WERI-Rb-1 (cell line): Measurements from ENCODE around the gene LPP.

Experiments used
- DNase-seq: peaks from one replicate; pipeline ENCODE4 v3.0.0-alpha.2; 2020
- H3K27ac ChIP-seq: fragments of 250-450 bp; sonication (Bioruptor Pico); 2 replicates; pipeline ENCODE4 v1.5.1; 2020; ENCODE audit warnings: mild to moderate bottlenecking, moderate library complexity
- H3K27me3 ChIP-seq: fragments of 250-450 bp; sonication (Bioruptor Pico); 2 replicates; pipeline ENCODE4 v1.5.1; 2021; ENCODE audit warnings: mild to moderate bottlenecking, low read depth, moderate library complexity; ENCODE audit not compliant: insufficient read depth, severe bottlenecking
- H3K36me3 ChIP-seq: fragments of 250-450 bp; sonication (Bioruptor Pico); 2 replicates; pipeline ENCODE4 v1.5.1; 2020; ENCODE audit warnings: mild to moderate bottlenecking, moderate library complexity
- H3K4me3 ChIP-seq: 2 replicates; pipeline ENCODE4 v1.5.1; 2011; ENCODE audit warnings: low read depth, mild to moderate bottlenecking, control low read depth, low read length
- H3K9me3 ChIP-seq: fragments of 250-450 bp; sonication (Bioruptor Pico); 2 replicates; pipeline ENCODE4 v1.5.1; 2021; ENCODE audit warnings: mild to moderate bottlenecking, moderate library complexity; ENCODE audit not compliant: severe bottlenecking
- CTCF ChIP-seq: IDR thresholded peaks from 2 replicates; pipeline ENCODE4 v1.5.1; 2011; ENCODE audit warnings: low read depth, mild to moderate bottlenecking, control low read depth, inconsistent platforms, low read length

The LPP gene

GRCh38 chr3:188589071-188589470, 435.1 kb downstream of the LPP start:
- no peak for TF ChIP-seq CTCF
- Histone ChIP-seq H3K27ac (no peak overlapping the region), H3K4me3 (no peak overlapping the region), H3K36me3 (no peaks in the 10 kb centered on the region), H3K27me3 (no peaks in the 10 kb centered on the region), H3K9me3 (no peaks in the 10 kb centered on the region)
- DNase-seq = no peak

- no peak for TF ChIP-seq CTCF
- no peak for DNase-seq
- H3K4me3 ChIP-seq = no peak overlapping the region
- H3K9me3 ChIP-seq = no peaks in the 10 kb centered on the region
- H3K36me3 ChIP-seq = no peaks in the 10 kb centered on the region
- no peaks in the 10 kb centered on the region for H3K27me3 ChIP-seq
- H3K27ac ChIP-seq = no peak overlapping the region
Measured at GRCh38 chr3:188589771-188590170, 435.8 kb downstream of the LPP start.

- no peaks in the 10 kb centered on the region for H3K27me3 ChIP-seq
- no peak overlapping the region for H3K27ac ChIP-seq
- no peak for TF ChIP-seq CTCF
- no peak for DNase-seq
- H3K36me3 ChIP-seq = no peaks in the 10 kb centered on the region
- H3K4me3 ChIP-seq = no peak overlapping the region
- H3K9me3 ChIP-seq = no peaks in the 10 kb centered on the region
Measured at GRCh38 chr3:188590557-188590956, 436.6 kb downstream of the LPP start.

GRCh38 chr3:188594139-188594538, 440.2 kb downstream of the LPP start:
- TF ChIP-seq CTCF = no peak
- DNase-seq = no peak
- no peaks in the 10 kb centered on the region for H3K9me3 ChIP-seq
- H3K27ac ChIP-seq = no peak overlapping the region
- H3K27me3 ChIP-seq = no peaks in the 10 kb centered on the region
- no peaks in the 10 kb centered on the region for H3K36me3 ChIP-seq
- H3K4me3 ChIP-seq = no peak overlapping the region

GRCh38 chr3:188595890-188596376, 442.0 kb downstream of the LPP start:
- no peak overlapping the region for H3K27ac ChIP-seq
- H3K27me3 ChIP-seq = no peaks in the 10 kb centered on the region
- no peak for DNase-seq
- TF ChIP-seq CTCF = no peak
- H3K36me3 ChIP-seq = no peaks in the 10 kb centered on the region
- H3K9me3 ChIP-seq = no peaks in the 10 kb centered on the region
- H3K4me3 ChIP-seq = no peak overlapping the region

GRCh38 chr3:188598894-188599293, 444.9 kb downstream of the LPP start:
- no peak for DNase-seq
- no peak overlapping the region for H3K27ac ChIP-seq
- no peak for TF ChIP-seq CTCF
- no peak overlapping the region for H3K4me3 ChIP-seq
- H3K27me3 ChIP-seq = no peaks in the 10 kb centered on the region
- no peaks in the 10 kb centered on the region for H3K36me3 ChIP-seq
- H3K9me3 ChIP-seq = no peaks in the 10 kb centered on the region
